ENCODE measurements around the gene VEGFC. TPM values are rescaled to one million over a fixed set of nuclear protein-coding genes. Genes with fewer than 3 reads are reported as not detected.

The VEGFC gene
- total RNA-seq, 1 donor from 2014 or later = 11.1 TPM

DNA sequence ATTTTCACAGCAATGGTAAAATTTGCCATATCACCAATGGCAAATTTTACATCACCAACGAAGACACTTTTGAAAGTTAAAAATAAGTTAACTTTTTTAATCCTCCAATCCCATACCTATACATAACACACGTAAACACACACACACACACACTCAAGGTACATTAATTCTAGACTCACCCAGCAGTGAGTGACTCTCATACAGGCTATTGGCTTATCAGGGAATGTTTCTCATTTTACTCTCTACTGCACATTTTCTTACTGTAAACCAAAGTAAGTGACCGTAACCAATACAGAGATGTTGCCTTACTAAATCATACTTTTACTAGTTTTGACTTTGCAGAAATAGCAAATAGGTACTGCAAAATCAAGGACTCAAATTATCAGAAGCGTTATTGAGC, 2.3 kb downstream of the VEGFC start:
- Mint-ChIP-seq H3K4me1 (ENCODE audit: low read depth) (peaks cover 49% of the 10 kb centered on the region), H3K4me3 (ENCODE audit: unreplicated experiment) (peak overlapping the region; percentile 58), H3K9me3 (ENCODE audit: low read depth) (no peaks in the 10 kb centered on the region), H3K27me3 (ENCODE audit: low read depth) (no peaks in the 10 kb centered on the region), H3K27ac (ENCODE audit: unreplicated experiment) (no peak overlapping the region), H3K36me3 (ENCODE audit: low read depth) (no peaks in the 10 kb centered on the region)
- TF ChIP-seq, protein P1, sequence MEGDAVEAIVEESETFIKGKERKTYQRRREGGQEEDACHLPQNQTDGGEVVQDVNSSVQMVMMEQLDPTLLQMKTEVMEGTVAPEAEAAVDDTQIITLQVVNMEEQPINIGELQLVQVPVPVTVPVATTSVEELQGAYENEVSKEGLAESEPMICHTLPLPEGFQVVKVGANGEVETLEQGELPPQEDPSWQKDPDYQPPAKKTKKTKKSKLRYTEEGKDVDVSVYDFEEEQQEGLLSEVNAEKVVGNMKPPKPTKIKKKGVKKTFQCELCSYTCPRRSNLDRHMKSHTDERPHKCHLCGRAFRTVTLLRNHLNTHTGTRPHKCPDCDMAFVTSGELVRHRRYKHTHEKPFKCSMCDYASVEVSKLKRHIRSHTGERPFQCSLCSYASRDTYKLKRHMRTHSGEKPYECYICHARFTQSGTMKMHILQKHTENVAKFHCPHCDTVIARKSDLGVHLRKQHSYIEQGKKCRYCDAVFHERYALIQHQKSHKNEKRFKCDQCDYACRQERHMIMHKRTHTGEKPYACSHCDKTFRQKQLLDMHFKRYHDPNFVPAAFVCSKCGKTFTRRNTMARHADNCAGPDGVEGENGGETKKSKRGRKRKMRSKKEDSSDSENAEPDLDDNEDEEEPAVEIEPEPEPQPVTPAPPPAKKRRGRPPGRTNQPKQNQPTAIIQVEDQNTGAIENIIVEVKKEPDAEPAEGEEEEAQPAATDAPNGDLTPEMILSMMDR (IDR thresholded peaks at IDR 0.05) = no peak
- no peak for DNase-seq (ENCODE audit: low spot score)

DNA sequence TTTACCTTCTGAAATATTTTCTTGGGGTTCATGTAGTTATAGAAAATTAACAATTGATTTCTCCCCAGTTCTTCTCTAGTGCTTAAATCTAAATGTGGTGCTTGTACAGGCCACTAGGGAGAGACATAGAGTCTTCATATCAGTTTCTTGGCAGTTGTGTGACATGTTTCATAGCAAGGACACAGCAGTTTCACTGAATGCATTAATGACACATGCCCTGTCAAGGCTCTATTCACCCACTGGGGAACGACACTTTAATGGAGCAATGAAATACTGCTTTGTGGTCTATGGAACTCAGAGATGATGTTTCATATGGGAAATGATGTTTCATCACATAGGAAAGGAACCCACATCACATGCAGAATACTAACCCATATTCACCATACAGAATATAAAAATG, 2.8 kb downstream of the VEGFC start:
- Mint-ChIP-seq H3K9me3 (ENCODE audit: low read depth) (no peaks in the 10 kb centered on the region), H3K4me1 (ENCODE audit: low read depth) (peaks cover 49% of the 10 kb centered on the region), H3K36me3 (ENCODE audit: low read depth) (no peaks in the 10 kb centered on the region), H3K4me3 (ENCODE audit: unreplicated experiment) (peak overlapping the region; percentile 58), H3K27me3 (ENCODE audit: low read depth) (no peaks in the 10 kb centered on the region), H3K27ac (ENCODE audit: unreplicated experiment) (no peak overlapping the region)
- no peak for DNase-seq (ENCODE audit: low spot score)
- TF ChIP-seq, protein P1 (IDR thresholded peaks at IDR 0.05) = peak; percentile 87

DNA sequence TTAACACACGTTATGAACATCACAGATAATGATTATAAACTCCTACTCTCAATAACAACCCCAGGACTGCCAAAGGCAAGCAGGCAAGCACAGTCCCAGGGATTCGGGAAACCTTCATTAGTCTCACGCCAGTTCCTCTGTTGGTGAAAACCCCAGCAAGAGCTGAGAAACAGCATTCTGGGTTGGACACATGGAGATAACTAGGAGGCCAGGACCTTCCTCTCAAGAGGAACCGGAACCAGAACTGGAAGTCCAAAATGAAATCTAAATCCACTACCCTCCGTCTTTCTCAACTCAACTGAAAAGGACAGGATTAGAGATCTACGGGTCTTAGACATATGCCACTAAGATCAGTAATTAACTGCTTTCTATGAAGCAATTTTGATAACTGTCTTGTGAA, 3.8 kb downstream of the VEGFC start:
- H3K4me3 Mint-ChIP-seq (ENCODE audit: unreplicated experiment) = no peak overlapping the region

DNA sequence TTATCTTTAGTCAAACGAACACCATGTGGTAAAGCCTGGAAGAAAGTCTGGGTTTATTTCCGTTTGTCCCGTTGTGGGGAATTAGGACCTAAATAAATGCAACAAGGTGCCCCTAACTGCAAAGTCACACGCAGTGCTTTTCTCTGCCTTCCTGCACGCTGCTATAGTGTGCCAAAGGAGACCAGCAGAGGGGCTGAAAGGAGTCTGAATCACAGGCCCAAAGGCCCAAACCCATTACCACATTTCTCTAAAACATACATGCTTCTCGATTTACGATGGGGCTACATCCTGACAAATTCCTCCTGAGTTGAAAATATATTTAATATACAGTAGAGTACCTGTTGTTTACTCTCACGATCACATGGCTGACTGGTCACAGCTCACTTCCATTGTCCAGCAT, 4.5 kb downstream of the VEGFC start:
- no peak overlapping the region for H3K4me3 Mint-ChIP-seq (ENCODE audit: unreplicated experiment)
- peaks cover 35% of the 10 kb centered on the region for H3K4me1 Mint-ChIP-seq (ENCODE audit: low read depth)
- no peak overlapping the region for H3K27ac Mint-ChIP-seq (ENCODE audit: unreplicated experiment)
- no peaks in the 10 kb centered on the region for H3K36me3 Mint-ChIP-seq (ENCODE audit: low read depth)
- no peaks in the 10 kb centered on the region for H3K9me3 Mint-ChIP-seq (ENCODE audit: low read depth)
- H3K27me3 Mint-ChIP-seq (ENCODE audit: low read depth) = no peaks in the 10 kb centered on the region
- TF ChIP-seq, protein P1 (IDR thresholded peaks at IDR 0.05) = no peak
- DNase-seq (ENCODE audit: low spot score) = no peak

More for the DNA sequence above, 3.8 kb downstream of the VEGFC start:
- Mint-ChIP-seq H3K36me3 (ENCODE audit: low read depth) (no peaks in the 10 kb centered on the region), H3K27me3 (ENCODE audit: low read depth) (no peaks in the 10 kb centered on the region), H3K9me3 (ENCODE audit: low read depth) (no peaks in the 10 kb centered on the region), H3K4me1 (ENCODE audit: low read depth) (peaks cover 42% of the 10 kb centered on the region), H3K27ac (ENCODE audit: unreplicated experiment) (no peak overlapping the region)
- no peak for DNase-seq (ENCODE audit: low spot score)
- TF ChIP-seq, protein P1 (IDR thresholded peaks at IDR 0.05) = no peak

DNA sequence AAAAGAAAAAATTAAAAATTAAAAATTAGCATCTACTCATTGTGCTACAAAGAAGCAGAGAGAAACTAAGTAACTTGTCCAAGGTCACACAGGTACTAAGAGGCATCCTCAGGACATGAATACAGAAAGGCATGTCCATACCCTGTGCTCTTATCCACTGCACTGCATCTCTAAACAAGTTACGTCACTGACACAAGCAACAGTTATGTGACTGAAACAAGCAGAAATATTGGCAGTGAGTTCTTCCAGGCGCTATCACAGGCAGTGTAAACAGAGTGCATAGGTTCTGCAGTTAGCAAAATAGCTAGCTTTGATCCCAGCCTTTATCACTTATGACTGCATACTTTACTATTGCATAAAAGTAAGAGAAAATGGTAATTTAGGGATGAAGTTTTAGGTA, 7.9 kb downstream of the VEGFC start:
- Mint-ChIP-seq H3K36me3 (ENCODE audit: low read depth) (no peaks in the 10 kb centered on the region), H3K9me3 (ENCODE audit: low read depth) (no peaks in the 10 kb centered on the region), H3K27ac (ENCODE audit: unreplicated experiment) (no peak overlapping the region), H3K27me3 (ENCODE audit: low read depth) (no peaks in the 10 kb centered on the region), H3K4me1 (ENCODE audit: low read depth) (peaks cover 40% of the 10 kb centered on the region), H3K4me3 (ENCODE audit: unreplicated experiment) (no peak overlapping the region)
- DNase-seq (ENCODE audit: low spot score) = no peak
- TF ChIP-seq, protein P1 (IDR thresholded peaks at IDR 0.05) = no peak

Measured in chondrocyte (in vitro differentiated cells).